Subcutaneous adipose tissue (tissue), 4 donors: ENCODE results near the gene EVA1C. TPM values are rescaled to one million over a fixed set of nuclear protein-coding genes. Genes with fewer than 3 reads are reported as not detected.

Experiments
- total RNA-seq, 4 donors: library from RNA; depleted of rRNA; stranded (reverse); fragments of >200 nt; gene quantifications; one replicate each; pipeline ENCODE4 v1.1.0, GENCODE V29; 2016
- TF ChIP-seq, protein P1 (sequence below): fragments of 450-650 bp; IDR thresholded peaks from one replicate; pipeline ENCODE4 v1.5.1; 2016; ENCODE audit warnings: low read depth, mild to moderate bottlenecking, control low read depth, antibody characterized with exemption, moderate library complexity

Gene EVA1C
- total RNA-seq, 4 donors from 2014 or later: 20.1 to 56.1 (median 32.9) TPM

DNA sequence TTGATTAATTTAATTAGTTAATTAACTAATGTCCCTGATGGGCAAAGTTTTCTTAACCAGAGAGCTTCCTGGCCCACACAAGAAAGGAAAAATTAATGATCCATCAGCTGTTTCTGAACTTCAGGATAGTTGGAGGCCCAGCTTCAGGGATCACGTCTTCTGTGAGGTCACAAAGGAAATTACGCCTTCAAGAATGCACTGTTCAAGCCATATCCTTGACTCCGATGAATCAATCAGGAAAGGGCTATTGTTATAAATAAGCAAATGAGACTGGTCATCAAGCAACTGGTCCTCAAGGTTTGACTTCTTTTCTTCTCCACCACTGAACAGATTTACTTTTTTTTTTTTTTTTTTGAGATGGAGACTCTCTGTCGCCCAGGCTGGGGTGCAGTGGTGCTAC lies 132.2 kb downstream of the EVA1C start:
- TF ChIP-seq, protein P1, sequence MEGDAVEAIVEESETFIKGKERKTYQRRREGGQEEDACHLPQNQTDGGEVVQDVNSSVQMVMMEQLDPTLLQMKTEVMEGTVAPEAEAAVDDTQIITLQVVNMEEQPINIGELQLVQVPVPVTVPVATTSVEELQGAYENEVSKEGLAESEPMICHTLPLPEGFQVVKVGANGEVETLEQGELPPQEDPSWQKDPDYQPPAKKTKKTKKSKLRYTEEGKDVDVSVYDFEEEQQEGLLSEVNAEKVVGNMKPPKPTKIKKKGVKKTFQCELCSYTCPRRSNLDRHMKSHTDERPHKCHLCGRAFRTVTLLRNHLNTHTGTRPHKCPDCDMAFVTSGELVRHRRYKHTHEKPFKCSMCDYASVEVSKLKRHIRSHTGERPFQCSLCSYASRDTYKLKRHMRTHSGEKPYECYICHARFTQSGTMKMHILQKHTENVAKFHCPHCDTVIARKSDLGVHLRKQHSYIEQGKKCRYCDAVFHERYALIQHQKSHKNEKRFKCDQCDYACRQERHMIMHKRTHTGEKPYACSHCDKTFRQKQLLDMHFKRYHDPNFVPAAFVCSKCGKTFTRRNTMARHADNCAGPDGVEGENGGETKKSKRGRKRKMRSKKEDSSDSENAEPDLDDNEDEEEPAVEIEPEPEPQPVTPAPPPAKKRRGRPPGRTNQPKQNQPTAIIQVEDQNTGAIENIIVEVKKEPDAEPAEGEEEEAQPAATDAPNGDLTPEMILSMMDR: no peak

DNA sequence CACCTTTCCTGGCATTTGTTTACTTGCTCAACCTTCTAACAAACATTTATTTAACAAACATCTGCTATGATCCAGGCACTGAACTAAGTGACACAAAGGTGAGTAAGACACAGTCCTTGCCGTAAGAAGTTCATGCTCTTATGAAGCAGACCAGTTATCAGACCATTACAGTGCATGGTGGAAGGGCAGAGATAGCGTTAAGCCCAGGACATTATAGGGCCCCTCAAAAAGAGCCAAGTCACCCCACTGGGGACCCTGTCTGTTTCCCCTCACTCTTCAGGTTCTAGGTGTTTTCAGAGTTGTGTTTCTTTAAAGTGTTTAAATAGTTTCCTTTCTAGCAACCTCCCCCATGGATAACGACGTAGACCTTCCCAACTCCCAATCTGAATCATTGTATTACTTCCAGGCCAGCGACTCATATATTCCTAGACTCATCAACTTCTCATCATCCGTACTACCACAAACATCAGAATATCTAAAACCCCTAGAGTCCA lies 133.5 kb downstream of the EVA1C start:
- TF ChIP-seq, protein P1: no peak

DNA sequence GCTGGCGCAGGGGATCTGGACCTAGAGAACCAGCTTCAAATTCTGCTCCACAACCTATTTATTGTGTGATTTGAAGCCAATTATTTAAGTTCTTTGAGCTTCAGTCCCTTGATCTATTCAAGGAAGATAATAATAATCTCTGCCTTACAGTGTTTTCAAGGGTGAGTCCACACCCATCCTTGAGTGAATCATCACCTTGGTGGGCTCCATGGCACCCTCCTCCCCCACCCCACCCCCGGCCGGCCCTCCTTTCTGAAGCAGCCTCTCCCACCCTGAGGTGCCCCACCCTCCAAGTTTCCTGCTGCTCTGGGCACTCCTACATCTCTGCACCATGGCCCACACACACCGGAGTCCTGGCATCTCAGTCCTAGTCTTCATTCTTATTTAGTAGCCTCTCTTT lies 134.5 kb downstream of the EVA1C start:
- TF ChIP-seq, protein P1: no peak

DNA sequence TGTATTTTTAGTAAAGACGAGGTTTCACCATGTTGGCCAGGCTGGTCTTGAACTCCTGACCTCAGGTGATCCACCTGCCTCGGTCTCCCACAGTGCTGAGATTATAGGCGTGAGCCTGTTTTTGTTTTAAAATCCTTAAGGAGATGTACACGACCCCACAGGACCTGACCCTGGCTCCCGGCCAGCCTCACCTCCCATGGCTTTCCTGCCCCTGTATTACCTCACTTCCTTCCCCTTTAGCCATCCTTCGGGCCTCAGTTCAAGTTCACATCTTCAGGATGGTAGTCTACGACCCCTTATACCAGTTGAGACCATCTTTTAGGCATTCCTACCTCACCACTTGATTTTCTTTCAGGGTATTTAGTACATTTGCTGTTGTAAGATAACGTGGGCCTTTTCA lies 136.5 kb downstream of the EVA1C start:
- TF ChIP-seq, protein P1: no peak

DNA sequence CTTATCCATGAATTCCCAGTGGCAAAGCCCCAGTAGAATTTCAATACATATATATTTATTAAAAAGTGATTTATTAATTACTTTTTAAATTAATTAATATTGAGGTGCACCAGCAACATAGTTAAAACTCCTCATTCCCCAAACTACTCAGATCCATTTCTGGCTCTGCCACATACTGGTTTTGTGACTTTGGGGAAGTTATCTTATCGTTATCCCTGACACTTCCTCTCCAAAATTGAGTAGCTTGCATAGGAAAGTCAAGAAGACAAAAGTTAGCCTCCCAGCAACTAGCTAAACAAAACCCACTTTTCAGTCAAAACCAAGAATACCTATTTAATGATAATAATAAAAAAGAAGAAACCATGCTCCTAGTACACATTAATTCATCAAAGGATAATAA lies 136.9 kb downstream of the EVA1C start:
- TF ChIP-seq, protein P1: no peak

DNA sequence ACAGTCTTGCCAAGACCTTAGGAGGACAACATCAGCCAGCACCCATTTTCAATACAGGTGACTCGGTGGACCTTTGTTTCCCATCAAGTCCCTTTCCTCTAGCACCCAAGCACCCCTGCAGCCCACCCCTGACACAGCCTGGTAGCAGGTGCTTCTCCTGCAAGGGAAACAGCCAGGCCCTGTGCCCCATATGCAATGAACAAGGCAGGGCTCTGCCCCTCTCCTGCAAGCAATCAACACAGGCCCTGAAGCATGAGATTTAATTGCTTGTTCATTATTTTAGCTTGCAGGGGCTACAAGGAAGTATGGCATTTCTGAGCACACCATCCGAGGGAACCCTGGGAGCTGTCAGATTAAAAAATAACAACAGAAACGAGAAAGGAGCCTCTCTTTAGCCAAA lies 137.4 kb downstream of the EVA1C start:
- TF ChIP-seq, protein P1: no peak

DNA sequence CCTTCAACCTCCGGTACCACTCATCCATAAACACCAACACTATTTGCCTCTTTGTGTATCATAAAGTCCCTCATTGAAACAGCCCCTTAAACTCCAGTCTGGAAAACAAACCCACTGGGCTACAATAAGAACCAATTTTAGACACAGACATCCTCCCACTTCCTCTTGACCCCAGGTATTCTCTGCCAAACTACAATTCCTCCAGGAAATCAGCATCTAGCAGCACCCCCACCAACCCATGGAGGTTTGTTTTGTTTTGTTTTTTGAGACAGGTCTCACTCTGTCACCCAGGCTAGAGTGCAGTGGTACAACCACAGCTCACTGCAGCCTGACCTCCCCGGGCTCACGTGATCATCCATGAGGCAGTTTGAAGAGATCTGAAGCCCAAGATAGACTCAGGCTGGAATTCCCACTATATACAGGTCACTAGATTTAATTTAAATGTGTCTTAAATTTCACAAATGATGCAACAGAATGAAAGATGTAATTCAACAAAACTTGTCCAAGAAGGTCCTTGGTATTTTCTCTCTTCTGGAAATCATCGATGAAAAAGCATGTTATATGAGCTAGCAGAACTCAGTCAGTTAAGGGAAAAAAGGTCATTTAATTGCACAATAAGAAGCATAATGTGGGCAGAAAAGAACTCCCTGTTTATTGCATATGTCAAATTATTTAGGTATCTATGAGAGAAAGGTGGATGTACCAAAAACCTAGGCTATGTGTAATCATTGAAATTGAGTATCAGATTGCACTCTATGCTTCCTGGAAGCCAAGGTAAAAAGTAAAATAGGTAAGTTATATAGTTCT lies 142.5 kb downstream of the EVA1C start:
- TF ChIP-seq, protein P1: no peak
